Stomach (tissue), 4 donors: ENCODE measurements around the gene ZCCHC14.

Experiments used
- CTCF ChIP-seq, 7 experiments: fragments of 450-650 bp in 4 of 7; fragments of 200-600 bp in 3 of 7; sonication (generic) in 3 of 7; IDR thresholded peaks; one replicate each; pipeline ENCODE4 v1.5.1; 2016 to 2019; ENCODE audit warnings: antibody characterized with exemption in 7 of 7, control low read depth in 2 of 7, mild to moderate bottlenecking in 1 of 7
- POLR2AphosphoS5 ChIP-seq, 3 donors: sonication (generic); formaldehyde crosslinking; IDR thresholded peaks; one replicate each; pipeline ENCODE4 v1.6.1; 2016; ENCODE audit warnings: antibody characterized with exemption in 3 of 3

- TF ChIP-seq POLR2AphosphoS5 (IDR thresholded peaks at IDR 0.05): no peak
- no peak for TF ChIP-seq CTCF (IDR thresholded peaks at IDR 0.05)
These were observed 116.2 kb downstream of the ZCCHC14 start for GRCh38 chr16:87376660-87377059.
